SW480 (cell line): ENCODE data around the gene COPG2.
A peak's percentile ranks its signal among the peaks of the same experiment; 100 is the strongest.
"Not testable (repeated sequence)": the region's sequence is repeated elsewhere in the genome, so short reads cannot be mapped to it uniquely, and the experiment has no call there.

ENCODE experiments used
- DNase-seq: peaks from one replicate; pipeline ENCODE4 v3.0.0-alpha.2; 2016; ENCODE audit warnings: low spot score

The COPG2 gene

DNA sequence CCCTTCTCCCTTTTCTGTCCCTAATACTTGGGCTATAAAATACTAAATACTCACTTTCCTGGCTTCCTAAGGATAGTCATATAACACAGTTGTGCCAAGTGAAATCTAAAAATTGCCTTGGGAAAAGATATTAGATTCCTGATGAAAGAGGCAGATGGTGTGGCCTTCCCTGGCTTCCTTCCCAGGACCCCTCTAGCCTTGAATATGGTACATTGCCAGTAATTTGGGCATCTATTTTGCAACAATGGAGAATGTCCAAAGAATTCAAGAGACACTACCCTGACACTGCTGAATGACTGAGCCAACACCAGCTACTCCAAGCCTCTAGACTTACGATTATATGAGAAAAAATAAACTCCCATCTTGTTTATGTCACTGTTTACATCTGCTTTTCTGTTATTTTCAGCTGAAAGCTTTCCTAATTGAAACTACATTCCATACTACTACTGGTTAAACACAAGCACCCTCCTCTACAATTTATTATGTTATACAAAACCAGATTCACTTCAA is 17.9 kb downstream of the COPG2 start:
- no peak for DNase-seq

DNA sequence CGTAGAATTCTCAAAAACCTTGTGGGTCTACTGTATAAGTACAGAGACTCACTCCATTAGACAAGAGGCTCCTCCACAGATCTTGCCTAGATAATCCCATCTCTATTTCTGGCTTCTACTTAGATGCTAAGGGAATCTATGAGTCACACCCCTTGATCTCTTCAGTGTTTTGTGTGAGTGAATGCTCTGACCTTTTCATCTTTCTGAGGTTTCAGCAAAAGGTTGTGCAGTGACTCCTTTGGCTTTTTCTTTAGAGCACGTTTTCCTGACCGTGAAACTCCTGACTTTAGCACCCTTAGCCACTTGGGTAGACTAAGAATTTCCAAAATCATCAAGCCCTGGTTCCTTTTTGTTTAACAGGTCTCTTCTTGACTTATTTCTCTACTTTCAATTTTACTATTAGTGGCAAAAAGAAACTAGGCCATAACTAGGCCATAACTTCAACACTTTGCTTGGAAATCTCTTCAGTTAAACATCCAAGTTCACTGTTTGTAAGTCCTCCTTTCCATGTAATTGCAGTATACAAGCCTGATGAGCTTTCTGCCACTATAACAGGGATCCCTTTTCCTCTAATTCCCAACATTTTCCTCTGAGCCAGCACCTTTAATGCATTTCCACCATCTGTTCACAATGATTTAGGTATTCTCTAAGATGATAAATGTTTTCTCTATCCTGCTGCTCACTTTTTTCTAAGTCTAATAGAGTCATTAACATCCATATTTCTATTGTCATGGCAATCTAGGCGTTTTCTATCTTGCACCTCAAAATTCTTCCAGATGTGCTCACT is 19.4 kb downstream of the COPG2 start:
- peak; percentile 49 for DNase-seq

DNA sequence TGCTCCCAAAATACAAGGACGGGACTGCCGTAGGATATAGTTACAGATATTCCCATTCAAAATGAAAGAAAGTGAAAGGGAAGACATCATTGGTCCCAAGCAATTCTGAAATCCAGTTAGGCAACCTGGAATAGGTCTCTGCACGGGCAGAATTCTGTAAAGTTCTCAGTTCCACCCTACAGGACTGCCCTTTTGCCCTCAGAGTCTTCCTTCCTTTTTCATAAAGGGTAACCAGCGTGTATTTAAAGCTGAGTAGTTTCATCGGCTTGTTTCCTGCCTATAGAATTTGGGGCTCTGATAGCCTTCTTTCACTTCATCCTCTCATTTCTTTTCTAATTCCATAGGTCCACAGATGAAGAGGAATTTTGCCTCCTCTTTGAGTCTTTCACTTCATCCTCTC is 20.0 kb downstream of the COPG2 start:
- DNase-seq, result no peak

DNA sequence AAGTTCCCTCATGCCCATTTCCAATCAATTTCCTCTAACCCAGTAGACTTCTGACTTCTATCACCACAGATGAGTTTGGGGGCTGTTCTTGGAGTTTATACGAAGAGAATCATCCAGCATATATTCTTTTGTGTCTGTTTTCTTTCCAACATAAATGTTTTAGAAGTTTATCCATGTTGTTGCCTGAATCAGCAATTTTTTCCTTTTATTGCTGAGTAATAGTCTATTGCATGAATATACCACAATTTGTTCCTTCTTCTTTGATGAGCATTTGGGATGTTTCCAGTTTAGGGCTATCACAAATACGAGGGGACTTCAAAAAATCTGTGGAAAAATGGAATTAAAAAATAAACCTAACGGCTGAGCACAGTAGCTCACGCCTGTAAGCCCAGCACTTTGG is 26.2 kb downstream of the COPG2 start:
- DNase-seq, result no peak

DNA sequence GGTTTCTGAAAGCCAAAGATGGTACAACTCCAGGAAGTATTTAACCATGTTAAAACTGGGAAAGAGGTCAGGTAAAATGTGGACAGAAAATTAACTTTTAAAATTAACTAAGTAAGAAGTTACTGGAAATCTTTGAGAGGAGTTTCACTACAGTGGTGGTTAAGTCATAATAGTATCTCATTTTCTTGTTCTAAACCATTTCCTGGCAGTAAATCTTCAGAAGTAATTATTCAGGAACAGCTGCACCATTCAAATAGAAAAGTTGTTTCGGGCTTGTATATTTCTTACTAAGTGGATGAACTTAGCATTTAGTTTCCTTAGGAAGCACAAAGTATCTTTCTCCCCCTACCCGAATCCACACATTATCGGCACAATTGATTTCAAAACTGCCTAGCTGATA is 27.1 kb downstream of the COPG2 start:
- no peak for DNase-seq

DNA sequence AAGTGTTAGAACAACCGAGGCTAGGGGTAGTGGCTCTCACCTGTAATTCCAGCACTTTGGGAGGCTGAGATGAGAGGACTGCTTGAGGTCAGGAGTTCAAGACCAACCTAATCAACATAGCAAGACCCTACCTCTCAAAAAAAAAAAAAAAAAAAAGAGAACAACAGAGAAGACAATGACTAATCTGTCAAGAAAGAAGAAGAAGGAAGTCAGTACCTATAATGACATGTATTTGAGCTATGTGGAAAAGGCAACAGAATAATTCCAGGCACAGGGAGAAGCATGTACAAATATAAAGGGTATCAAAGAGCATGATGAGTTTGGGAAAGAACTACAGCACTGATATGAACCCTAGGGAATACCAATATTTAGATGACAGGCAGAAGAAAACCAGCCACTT is 27.5 kb downstream of the COPG2 start:
- DNase-seq, result no peak

DNA sequence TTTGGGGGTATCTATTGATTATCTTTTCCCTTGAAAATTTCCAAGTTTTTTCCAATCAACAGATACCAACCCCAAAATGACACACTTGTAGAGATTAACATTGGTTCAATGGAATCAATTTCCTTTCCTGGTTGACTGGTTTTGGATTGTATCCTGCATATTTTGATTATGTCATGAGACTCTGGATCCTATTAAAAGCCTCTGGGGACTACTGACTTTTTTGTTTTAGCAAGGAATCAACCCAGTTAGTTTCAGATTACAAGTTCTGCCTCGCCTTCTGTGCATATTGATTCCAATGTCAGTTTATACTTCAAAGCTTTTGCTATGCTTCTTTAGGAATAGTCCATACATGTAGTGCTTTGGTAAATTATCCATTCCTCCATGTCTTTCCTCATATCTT is 29.2 kb downstream of the COPG2 start:
- no peak for DNase-seq

DNA sequence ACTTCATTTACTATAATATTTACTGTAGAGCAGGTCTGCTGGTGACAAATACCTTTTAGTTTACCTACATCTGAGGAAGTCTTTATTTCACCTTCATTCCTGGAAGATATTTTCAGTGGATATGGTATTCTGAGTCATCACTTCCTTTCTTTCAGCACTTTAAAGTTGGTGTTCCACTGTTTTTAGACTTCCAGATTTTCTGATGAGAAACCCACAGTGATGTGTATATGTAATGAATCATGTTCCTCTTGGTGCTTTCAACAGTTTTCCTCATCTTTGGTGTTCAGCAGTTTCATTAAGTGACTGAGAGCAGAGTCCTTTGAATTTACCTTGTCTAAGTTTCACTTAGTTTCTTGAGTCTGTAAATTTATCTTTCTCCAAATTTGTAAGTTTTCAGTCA is 36.4 kb downstream of the COPG2 start:
- DNase-seq, result no peak

DNA sequence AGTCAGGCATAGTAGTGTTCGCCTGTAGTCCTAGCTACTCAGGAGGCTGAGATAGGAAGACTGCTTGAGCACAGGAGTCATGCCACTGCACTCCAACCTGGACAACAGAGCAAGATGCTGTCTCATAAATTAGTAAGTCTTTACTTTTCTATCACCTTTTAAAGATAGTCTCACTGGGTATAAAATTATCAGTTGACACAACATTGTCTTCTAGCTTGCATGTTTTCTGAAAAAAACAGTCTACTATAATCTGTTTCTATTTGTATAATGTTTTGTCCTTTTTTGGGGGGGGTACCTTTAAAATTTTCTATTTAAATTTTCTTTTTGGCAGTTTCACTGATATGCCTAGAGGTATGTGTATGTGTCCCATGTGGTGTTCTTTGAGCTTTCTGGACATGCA is 39.6 kb downstream of the COPG2 start:
- DNase-seq, result no peak

DNA sequence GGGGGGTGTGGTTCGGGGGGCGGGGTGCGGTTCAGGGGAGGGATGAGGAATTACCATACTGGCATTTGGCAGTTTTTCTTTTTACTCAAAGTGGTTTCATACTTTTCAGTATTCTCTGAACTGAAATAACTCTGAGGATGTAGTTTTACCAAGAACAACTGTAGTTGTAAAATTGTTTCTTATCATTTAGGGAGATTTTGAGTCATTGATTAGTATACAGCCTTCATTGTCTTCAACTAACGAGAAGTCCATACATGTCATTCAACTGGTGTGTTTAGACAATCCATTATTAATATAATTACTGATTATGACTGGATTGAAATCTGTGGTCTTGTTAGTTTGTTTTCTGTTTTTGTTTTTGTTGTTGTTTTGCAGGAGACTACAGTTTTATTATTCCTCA is 40.8 kb downstream of the COPG2 start:
- no peak for DNase-seq

DNA sequence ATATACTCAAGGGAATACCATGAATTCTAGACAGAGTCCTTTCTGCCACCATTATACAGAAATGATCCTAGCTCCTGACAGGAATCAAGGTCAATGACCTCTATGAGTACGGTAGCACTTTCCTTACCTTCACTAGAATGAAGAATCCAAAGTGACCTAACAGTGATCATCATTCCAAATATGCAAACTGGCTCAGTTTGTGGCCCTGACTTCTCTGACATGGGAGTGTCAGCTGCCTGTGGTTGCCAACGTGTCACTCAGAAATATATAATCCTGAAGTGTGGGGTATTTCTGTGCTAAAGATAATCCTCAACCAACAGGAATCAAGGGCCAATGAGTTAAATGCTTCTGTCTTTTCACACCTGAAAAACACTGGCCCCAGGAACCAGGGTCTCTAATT is 45.7 kb downstream of the COPG2 start:
- no peak for DNase-seq

DNA sequence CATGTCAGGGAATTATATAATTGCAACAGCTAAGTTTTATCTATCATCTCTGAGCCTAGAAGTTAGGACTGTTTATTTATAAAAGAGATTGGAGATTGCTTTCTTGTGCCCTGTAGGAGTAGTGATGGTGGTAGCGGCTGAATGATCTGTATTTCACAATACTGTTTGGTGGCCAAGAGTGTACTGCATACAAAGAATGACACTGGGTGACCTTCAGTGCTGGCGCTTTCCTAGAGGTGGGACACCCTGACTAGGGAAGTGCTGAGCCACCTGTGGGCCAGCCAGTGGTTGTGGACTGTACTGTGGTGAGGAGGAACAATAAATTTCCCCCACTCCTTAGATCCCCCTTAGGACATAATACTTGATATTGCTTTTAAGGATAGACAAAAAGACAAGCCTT is 53.0 kb downstream of the COPG2 start:
- no peak for DNase-seq

DNA sequence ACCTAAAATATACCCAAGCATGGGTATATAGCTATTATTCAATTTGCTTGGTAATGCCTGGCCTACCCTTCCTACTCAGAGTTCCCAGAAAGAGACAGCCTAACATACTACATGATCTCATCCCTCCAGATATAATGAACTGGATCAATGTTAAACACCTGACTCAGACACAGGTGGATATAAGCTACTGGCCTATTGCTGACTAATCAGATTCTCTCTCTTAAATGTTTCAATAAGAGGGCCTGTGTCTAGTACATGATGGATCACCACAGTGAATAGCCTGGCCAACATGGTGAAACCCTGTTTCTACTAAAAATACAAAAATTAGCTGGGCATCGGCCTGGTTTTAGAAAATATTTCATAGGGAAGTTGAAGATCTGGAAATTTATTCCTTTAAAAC is 54.1 kb downstream of the COPG2 start:
- no peak for DNase-seq

DNA sequence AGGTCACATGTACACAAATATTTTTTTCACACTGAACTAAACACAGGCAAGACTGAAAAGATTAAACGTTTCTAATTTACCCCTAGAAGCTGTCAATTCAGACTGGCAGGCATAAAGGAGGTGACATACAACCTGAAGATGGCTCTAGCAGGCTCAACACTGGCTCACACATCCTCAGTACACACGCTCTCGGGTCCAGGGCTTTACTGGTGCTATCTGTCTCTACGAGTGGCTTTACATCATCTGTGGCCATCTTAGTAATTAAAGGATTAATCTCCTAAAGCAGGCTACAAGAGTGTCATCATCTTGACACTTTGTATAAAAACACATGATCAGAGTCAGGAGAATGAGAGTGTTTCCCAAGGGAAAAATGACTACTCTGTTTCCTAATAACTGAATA is 57.3 kb downstream of the COPG2 start:
- DNase-seq, result no peak

DNA sequence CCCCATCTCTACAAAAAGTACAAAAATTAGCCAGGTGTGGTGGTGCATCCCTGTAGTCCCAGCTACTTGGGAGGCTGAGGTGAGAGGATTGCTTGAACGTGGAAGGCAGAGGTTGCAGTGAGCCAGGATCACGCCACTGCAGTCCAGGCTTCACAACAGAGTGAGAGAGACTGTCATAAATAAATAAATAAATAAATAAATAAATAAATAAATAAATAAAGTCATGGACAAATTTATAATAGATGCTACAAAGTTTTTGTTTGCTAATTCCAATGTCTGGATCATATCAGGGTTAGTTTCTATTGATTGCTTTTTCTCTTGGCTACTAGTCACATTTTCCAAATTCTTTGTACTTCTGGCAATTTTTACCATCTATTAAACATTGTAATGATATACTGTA is 61.5 kb downstream of the COPG2 start:
- DNase-seq, result not testable (repeated sequence)

DNA sequence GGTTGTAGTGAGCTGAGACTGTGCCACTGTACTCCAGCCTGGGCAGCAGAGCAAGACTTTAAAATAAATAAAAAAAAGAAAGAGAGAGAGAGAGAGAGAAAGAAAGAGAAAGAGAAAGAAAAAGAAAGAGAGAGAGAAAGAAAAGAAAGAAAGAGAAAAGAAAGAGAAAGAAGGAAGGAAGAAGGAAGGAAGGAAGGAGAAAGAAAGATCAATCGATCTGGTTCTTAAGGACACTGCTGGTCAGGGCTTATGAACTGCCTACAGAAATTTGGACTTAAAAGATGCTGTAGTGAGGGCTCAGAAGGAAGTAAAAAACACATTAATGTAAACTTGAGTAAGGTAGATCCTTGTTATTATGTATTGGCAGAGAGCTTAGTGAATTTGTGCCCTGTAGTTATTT is 62.4 kb downstream of the COPG2 start:
- DNase-seq, result no peak

DNA sequence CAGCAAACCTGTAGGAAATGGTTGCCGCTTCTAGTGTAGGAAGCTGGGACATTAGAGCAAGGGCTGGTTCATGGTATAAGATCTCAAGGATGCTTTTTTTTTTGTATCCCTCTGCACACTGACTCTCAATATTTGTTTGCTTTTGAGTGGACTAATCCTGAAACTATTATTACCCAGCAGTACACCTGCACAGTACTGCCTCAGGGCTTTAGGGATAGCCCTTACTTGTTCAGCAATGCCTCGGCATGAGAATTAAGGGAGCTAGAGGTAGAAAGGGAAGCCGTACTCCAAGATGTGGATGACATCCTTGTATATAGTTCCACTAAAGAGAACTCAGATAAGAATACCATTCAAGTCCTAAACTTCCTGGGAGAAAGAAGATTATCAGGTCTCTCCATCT is 70.5 kb downstream of the COPG2 start:
- no peak for DNase-seq

DNA sequence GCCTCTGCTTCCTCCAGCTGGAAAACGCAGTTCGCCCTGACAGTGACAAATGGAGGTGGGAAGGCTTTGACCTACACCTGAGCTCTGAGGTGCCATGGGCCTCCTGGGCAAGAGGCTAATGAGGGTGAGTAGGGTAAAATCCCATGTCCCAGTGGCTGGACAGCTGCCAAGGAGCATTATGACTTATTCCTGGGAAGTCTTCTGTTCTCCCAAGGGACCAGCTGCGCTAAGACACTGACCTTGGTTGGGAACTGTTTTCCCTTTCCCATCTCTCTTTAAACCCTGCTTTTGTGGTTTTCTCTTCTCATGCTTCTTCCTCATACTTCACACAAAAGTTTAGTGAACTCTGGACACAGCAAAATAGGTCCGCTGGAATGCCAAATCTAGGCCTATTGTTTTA is 72.6 kb downstream of the COPG2 start:
- no peak for DNase-seq

DNA sequence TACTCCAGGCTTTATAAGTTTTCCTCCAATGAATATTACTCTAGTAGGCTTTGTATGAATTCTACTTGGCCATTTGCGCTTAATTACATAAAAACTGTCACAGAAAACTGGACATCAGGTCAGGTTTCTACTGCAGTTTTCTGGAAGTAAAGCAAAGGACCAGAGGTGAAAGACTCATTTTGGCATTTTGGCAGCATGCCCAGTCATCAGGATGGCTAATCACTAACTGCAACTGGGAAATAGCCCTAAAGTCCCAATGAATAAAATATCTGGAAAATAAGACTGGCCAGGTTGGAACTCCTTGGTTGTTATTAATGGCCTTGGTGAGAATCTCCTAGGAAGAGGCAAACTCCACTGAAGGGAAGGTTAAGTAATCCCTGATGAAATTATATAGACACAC is 75.5 kb downstream of the COPG2 start:
- no peak for DNase-seq

DNA sequence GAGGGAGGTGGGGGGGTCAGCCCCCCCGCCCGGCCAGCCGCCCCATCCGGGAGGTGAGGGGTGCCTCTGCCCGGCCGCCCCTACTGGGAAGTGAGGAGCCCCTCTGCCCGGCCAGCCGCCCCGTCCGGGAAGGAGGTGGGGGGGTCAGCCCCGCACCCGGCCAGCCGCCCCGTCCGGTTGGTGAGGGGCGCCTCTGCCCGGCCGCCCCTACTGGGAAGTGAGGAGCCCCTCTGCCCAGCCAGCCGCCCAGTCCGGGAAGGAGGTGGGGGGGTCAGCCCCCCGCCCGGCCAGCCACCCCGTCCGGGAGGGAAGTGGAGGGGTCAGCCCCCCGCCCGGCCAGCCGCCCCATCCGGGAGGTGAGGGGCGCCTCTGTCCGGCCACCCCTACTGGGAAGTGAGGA is 77.1 kb downstream of the COPG2 start:
- DNase-seq, result not testable (repeated sequence)

DNA sequence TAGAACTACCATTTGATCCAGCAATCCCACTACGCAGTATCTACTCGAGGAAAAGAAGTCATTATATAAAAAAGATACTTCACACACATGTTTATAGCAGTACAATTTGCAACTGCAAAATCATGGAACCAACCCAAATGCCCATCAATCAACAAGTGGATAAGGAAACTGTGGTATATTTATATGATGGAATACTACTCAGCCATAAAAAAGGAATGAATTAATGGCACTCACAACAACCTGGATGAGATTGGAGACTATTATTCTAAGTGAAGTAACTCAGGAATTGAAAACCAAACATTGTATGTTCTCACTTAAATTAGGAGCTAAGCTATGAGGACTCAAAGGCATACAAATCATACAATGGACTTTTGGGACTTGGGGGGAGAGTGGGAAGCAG is 82.6 kb downstream of the COPG2 start:
- DNase-seq, result not testable (repeated sequence)

DNA sequence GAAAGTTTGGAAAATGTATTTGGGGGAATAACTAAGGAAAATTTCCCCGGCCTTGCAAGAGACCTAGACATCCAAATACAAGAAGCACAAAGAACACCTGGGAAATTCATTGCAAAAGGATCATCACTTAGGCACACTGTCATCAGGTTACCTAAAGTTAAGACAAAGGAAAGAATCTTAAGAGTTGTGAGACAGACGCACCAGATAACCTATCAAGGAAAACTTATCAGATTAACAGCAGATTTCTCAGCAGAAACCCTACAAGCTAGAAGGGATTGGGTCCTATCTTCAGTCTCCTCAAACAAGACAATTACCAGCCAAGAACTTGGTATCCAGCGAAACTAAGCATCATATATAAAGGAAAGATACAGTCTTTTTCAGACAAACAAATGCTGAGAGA is 93.4 kb downstream of the COPG2 start:
- DNase-seq, result not testable (repeated sequence)

DNA sequence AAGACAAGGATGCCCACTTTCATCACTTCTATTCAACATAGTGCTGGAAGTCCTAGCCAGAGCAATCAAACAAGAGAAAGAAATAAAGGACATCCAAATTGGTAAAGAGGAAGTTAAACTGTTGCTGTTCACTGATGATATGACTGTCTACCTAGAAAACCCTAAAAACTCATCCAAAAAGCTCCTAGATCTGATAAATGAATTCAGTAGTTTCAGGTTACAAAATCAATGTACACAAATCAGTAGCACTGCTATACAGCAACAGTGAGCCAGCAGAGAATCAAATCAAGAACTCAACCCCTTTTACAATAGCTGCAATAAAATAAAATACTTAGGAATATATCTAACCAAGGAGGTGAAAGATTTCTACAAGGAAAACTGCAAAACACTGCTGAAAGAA is 98.4 kb downstream of the COPG2 start:
- not testable (repeated sequence) for DNase-seq

DNA sequence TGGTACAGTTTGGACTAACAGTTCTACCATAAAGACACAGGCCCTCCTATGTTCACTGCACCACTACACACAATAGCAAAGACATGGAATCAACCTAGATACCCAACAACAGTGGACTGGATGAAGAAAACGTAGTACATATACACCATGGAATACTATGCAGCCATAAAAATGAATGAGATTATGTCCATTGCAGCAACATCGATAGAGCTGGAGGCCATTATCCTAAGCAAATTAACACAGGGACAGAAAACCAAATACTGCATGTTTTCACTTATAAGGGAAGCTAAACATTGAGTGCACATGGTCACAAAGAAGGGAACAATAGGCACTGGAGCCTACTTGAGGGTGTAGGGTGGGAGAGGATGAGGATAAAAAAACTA is 101.7 kb downstream of the COPG2 start:
- DNase-seq, result no peak
